GM12875 (cell line): ENCODE results near the gene ESYT2.

Source experiments
- H3K4me3 ChIP-seq: one replicate; pipeline ENCODE4 v1.5.1; 2011; ENCODE audit warnings: low read depth, low read length, control low read depth
- TF ChIP-seq, protein P1 (sequence below): IDR thresholded peaks from 2 replicates; pipeline ENCODE4 v1.5.1; 2011; ENCODE audit warnings: low read depth, mild to moderate bottlenecking, control low read depth, inconsistent platforms, low read length, moderate library complexity, borderline replicate concordance; ENCODE audit not compliant: insufficient read depth

Gene ESYT2

DNA sequence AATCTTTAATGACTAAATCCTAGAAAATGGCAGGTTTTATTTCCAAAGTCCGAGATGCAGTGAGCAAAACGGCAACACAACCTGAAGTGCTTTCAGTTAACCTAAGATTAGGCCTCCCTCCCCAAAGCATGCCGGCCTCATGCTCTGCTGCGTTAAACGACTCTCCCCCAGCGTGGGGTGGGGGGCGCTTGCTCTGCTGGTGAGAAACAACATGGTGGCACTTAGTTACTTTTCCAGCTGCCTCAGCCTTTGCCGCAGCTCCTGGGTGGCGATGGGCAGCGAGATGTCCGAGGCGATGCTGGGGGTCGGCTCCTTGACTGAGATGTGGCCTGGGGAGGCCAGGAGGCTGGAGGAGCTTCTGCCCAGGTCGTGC is 88.0 kb downstream of the ESYT2 start:
- TF ChIP-seq, protein P1, sequence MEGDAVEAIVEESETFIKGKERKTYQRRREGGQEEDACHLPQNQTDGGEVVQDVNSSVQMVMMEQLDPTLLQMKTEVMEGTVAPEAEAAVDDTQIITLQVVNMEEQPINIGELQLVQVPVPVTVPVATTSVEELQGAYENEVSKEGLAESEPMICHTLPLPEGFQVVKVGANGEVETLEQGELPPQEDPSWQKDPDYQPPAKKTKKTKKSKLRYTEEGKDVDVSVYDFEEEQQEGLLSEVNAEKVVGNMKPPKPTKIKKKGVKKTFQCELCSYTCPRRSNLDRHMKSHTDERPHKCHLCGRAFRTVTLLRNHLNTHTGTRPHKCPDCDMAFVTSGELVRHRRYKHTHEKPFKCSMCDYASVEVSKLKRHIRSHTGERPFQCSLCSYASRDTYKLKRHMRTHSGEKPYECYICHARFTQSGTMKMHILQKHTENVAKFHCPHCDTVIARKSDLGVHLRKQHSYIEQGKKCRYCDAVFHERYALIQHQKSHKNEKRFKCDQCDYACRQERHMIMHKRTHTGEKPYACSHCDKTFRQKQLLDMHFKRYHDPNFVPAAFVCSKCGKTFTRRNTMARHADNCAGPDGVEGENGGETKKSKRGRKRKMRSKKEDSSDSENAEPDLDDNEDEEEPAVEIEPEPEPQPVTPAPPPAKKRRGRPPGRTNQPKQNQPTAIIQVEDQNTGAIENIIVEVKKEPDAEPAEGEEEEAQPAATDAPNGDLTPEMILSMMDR = no peak
- no peak overlapping the region for H3K4me3 ChIP-seq

DNA sequence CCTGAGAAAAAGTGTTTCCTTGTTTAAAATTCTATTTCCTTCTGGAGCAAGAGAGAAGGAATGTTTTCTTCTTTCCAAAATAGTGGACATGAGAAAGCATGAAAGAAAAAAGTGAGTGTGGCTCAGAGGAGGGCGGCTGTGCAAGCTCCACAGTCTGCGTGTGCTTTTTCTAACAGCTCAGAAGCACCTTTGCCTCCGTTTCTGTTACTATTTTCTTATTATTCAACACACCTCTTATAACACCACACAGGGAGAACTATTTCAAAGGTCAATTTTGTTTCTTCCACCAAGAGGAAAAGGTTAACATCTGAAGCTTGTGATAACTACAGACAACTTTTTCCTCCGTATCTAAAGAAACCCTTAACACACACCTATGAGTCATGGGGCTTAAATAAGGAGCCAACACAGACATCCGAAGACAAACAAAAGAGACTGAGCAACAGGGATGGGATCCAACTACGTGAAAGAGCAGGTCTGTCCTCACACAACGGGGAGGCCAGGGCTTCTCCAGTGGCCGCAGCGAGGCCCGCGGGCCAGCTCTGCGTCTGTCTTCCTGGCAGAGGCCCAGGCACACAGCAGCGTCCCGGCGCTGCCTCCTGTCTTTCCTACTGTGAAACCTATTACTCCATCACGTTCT is 88.5 kb downstream of the ESYT2 start:
- no peak overlapping the region for H3K4me3 ChIP-seq
- TF ChIP-seq, protein P1 = no peak

DNA sequence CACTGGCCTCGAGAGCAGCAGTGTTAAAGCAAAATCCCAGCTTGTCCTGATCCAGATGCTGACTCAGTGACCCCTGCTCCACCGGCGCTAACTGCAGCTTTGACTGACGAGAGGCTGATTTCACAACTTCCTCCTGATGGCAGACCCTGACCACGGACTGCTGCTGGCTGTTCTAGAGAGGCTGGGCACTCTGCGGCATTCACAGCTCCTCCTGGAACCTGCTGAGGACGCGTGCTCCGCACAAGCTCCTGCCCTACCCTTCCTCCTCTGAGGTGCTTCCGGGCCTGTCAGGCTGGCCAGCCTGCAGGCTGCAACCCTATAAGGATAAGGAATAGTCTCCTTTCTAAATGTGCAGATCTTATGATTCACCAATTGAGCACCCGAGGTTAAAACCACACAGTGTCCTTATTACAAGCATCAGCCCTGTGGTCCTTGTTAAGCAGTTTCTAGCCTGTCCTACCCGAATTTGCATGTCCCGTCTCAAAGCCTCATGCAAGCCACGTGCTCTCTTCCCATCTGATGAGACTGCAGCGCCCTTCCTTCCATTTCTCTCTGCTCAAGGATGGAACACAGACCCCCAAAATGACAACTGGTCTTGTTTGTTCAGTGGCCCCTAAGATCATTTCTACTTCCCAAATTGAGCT is 89.2 kb downstream of the ESYT2 start:
- no peak overlapping the region for H3K4me3 ChIP-seq
- TF ChIP-seq, protein P1 = no peak

DNA sequence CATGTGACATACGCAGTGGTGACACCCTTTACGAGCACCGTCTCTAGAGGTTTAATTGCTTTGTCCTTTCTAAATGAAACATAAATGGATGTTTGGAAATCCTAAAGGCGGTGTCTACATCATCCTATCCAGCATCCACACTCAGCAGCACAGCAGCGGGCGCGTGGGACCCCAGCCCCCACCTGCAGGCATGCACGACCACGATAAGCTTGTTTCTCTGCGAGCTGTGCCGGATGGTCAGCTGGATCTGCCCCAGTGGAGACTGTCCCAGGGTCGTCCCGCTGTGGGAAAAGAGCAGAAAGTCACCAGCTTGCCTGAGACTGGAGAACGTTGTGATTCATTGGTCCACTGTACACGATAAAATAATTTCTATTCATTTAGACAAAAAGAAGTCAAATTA is 90.5 kb downstream of the ESYT2 start:
- TF ChIP-seq, protein P1 = no peak
- H3K4me3 ChIP-seq = no peak overlapping the region

DNA sequence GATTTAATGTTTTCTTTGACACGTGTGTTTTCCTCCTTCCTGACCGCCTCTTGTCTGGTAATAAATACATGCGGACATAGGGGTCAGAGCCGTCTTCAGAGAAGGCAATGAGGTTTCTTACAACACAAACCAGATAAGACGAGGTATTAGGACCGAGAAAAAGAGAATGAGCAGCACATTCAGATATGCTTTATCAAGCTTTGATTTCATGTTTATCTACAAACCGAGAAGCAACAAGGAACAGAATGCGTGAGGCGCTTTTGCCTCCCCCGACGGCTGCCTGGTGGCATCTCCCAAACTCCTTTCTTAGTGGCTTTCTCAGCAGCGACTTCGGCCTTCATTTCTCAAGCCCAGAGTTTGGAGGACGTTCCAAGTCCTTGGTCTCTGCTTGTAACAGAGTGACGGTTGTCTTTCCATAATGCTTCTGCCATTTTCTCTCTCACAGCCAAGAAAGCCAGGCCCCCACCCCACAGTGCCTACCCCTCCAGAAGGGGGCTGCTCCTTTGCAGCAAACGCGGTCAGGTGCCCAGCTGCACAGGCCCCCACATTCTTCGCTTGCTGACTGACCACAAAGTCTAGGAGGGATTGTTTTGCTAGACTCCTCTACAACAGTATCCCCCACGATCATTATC is 92.1 kb downstream of the ESYT2 start:
- TF ChIP-seq, protein P1 = no peak
- H3K4me3 ChIP-seq = no peak overlapping the region

DNA sequence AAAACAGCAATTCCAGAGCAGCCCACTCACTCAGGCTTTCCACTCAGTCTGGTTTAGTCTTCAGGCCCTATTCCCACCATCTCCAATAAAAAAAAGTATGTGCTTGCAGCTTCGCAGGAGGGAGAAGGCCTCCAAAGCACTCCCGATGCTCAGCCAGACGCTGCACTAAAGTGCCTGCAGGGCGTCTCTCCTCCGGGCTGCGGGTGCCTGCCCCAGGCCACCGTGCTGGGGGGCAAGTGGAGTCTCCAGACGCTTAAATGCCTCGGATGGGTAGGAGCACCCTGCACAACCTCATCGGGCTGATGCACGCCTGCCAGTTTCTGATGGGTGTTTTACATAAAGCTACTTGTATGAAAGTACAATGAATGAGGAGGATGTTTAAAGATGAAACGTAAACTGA is 93.4 kb downstream of the ESYT2 start:
- no peak overlapping the region for H3K4me3 ChIP-seq
- TF ChIP-seq, protein P1 = no peak

DNA sequence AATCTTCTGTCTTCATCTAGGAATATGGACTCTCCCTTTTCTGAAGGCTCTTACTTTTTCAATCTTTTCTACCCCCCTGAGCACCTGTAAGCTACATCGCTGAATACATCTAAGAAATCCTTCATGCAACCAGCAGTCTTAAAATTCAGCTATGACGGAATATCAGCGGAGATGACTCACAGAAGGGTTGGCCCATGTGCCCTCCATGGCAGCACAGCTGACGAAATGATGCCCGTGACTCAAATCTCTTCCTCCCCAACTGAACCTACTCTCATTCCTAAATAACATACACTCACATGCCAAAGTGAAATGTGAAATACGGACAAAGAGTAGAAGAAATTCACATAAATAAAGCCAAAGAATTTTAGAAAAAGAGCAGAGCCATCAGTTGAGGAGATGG is 94.4 kb downstream of the ESYT2 start:
- TF ChIP-seq, protein P1 = no peak
- no peak overlapping the region for H3K4me3 ChIP-seq
